Lower leg skin (tissue), 3 donors: ENCODE results near the gene POU4F3.

ENCODE experiments used
- POLR2A ChIP-seq, 2 donors: fragments of 450-650 bp; IDR thresholded peaks; one replicate each; pipeline ENCODE4 v1.6.1; 2016 to 2017; ENCODE audit warnings: antibody characterized with exemption in 2 of 2, mild to moderate bottlenecking in 1 of 2, moderate library complexity in 1 of 2
- TF ChIP-seq, protein P1 (sequence below), 3 donors: fragments of 450-650 bp; IDR thresholded peaks; one replicate each; pipeline ENCODE4 v1.5.1; 2016; ENCODE audit warnings: antibody characterized with exemption in 3 of 3, mild to moderate bottlenecking in 3 of 3, moderate library complexity in 2 of 3

GRCh38 chr5:146321571-146321970, 17.1 kb upstream of the POU4F3 start:
- TF ChIP-seq, protein P1, sequence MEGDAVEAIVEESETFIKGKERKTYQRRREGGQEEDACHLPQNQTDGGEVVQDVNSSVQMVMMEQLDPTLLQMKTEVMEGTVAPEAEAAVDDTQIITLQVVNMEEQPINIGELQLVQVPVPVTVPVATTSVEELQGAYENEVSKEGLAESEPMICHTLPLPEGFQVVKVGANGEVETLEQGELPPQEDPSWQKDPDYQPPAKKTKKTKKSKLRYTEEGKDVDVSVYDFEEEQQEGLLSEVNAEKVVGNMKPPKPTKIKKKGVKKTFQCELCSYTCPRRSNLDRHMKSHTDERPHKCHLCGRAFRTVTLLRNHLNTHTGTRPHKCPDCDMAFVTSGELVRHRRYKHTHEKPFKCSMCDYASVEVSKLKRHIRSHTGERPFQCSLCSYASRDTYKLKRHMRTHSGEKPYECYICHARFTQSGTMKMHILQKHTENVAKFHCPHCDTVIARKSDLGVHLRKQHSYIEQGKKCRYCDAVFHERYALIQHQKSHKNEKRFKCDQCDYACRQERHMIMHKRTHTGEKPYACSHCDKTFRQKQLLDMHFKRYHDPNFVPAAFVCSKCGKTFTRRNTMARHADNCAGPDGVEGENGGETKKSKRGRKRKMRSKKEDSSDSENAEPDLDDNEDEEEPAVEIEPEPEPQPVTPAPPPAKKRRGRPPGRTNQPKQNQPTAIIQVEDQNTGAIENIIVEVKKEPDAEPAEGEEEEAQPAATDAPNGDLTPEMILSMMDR (IDR thresholded peaks at IDR 0.05) = no peak
- TF ChIP-seq POLR2A (IDR thresholded peaks at IDR 0.05) = no peak
